ENCODE data around the gene PSRC1. TPM values are rescaled to one million over a fixed set of nuclear protein-coding genes. Genes with fewer than 3 reads are reported as not detected.

PSRC1 gene
- total RNA-seq, 5 donors from 2014 or later (not counting 1 experiment from before 2014, with no cell fraction given) = 0.35 to 1.6 (median 0.72) TPM

- ChIA-PET POLR2A (interaction anchor here (0.6 kb wide), 2 partner anchors 233 to 563 kb away, joined by 3 to 9 read pairs; no protein-coding TSS in a partner anchor), CTCF (no interaction called here)
- DNase-seq = peak in 2 of 35 experiments; percentile 16 to 21
Observed at GRCh38 chr1:109249654-109250401, 33.1 kb downstream of the PSRC1 start.

GRCh38 chr1:109248797-109249629, 33.9 kb downstream of the PSRC1 start, which contains the start of gene CELSR2:
Gene CELSR2 (plus strand): TSS chr1:109249539. CDS start chr1:109250080, 541 bp downstream.
- H3K4me1 Mint-ChIP-seq = peaks cover 4 to 17% (median 5%) of the 10 kb centered on the region in 3 donors
- H3K36me3 ChIP-seq (ENCODE audit: control insufficient read depth in 2 of 2, extremely low read depth in 1 of 2, insufficient read depth in 1 of 2, low read length in 1 of 2) = no peaks in the 10 kb centered on the region
- H3K27ac ChIP-seq (ENCODE audit: low read length) = no peak within 1 kb of the TSS
- H3K9me3 Mint-ChIP-seq = no peaks in the 10 kb centered on the region
- DNase-seq (peak in 34 of 35 experiments; percentile 24 to 79 (median 51)), ATAC-seq (replicated peaks in 1 of 4) (peak; percentile 93 to 98 (median 94))
- H3K27me3 Mint-ChIP-seq = peaks cover 6 to 7% of the 10 kb centered on the region in 2 donors
- no peaks in the 10 kb centered on the region for H3K36me3 Mint-ChIP-seq
- ChIA-PET CTCF (no interaction called here), POLR2A (interaction anchor here in 1 of 2 donors (0.6 kb wide), 1 partner anchor 233 kb away, joined by 9 read pairs; no protein-coding TSS in a partner anchor)
- H3K27me3 ChIP-seq (replicated peaks in 1 of 2; ENCODE audit: control insufficient read depth in 2 of 2, extremely low read depth in 1 of 2, insufficient read depth in 2 of 2, low read length in 1 of 2) = peaks cover 0 to 45% of the 10 kb centered on the region in 2 experiments
- H3K4me3 ChIP-seq (ENCODE audit: control insufficient read depth in 1 of 2, extremely low read depth in 1 of 2, low read length in 1 of 2) = peak within 1 kb of the TSS; percentile 42 to 60
- no peak within 1 kb of the TSS for H3K27ac Mint-ChIP-seq
- 5% methylated on average over 43 of the region's 49 CpGs for WGBS (ENCODE audit: insufficient coverage)
- peaks cover 0 to 33% of the 10 kb centered on the region in 2 experiments for H3K4me1 ChIP-seq (ENCODE audit: control insufficient read depth in 1 of 2, extremely low read depth in 1 of 2, insufficient read depth in 2 of 2, low read length in 2 of 2)
- H3K9me3 ChIP-seq = no peaks in the 10 kb centered on the region
- H3K4me3 Mint-ChIP-seq = peak within 1 kb of the TSS; percentile 62 to 74 (median 67)

More at GRCh38 chr1:109249654-109250401, 33.1 kb downstream of the PSRC1 start:
- no peak overlapping the region for H3K27ac Mint-ChIP-seq
- peaks cover 5 to 20% (median 7%) of the 10 kb centered on the region in 3 donors for H3K4me1 Mint-ChIP-seq
- Histone ChIP-seq H3K27me3 (replicated peaks in 1 of 2; ENCODE audit: control insufficient read depth in 2 of 2, extremely low read depth in 1 of 2, insufficient read depth in 2 of 2, low read length in 1 of 2) (peaks cover 0 to 42% of the 10 kb centered on the region in 2 experiments), H3K36me3 (ENCODE audit: control insufficient read depth in 2 of 2, extremely low read depth in 1 of 2, insufficient read depth in 1 of 2, low read length in 1 of 2) (no peaks in the 10 kb centered on the region), H3K27ac (ENCODE audit: low read length) (no peak overlapping the region), H3K4me1 (ENCODE audit: control insufficient read depth in 1 of 2, extremely low read depth in 1 of 2, insufficient read depth in 2 of 2, low read length in 2 of 2) (peaks cover 0 to 39% of the 10 kb centered on the region in 2 experiments), H3K4me3 (ENCODE audit: control insufficient read depth in 1 of 2, extremely low read depth in 1 of 2, low read length in 1 of 2) (peak overlapping the region; percentile 24 to 60), H3K9me3 (no peaks in the 10 kb centered on the region)
- WGBS (ENCODE audit: insufficient coverage) = 3% methylated on average over 80 of the region's 80 CpGs
- H3K27me3 Mint-ChIP-seq = peaks cover 0 to 6% of the 10 kb centered on the region in 2 donors
- ATAC-seq (replicated peaks in 1 of 4) = peak in 3 of 4 experiments; percentile 52 to 56 (median 54)
- H3K36me3 Mint-ChIP-seq = no peaks in the 10 kb centered on the region
- H3K9me3 Mint-ChIP-seq = no peaks in the 10 kb centered on the region
- peak overlapping the region; percentile 62 to 74 (median 67) for H3K4me3 Mint-ChIP-seq

GRCh38 chr1:109248444-109248796, 34.5 kb downstream of the PSRC1 start:
- Mint-ChIP-seq H3K9me3 (no peaks in the 10 kb centered on the region), H3K4me1 (peaks cover 4 to 17% (median 5%) of the 10 kb centered on the region in 3 donors), H3K27ac (no peak overlapping the region), H3K4me3 (peak overlapping the region in 1 of 3 donors; percentile 17), H3K27me3 (peaks cover 6 to 7% of the 10 kb centered on the region in 2 donors), H3K36me3 (no peaks in the 10 kb centered on the region)
- Histone ChIP-seq H3K27ac (ENCODE audit: low read length) (no peak overlapping the region), H3K4me3 (ENCODE audit: control insufficient read depth in 1 of 2, extremely low read depth in 1 of 2, low read length in 1 of 2) (no peak overlapping the region), H3K36me3 (ENCODE audit: control insufficient read depth in 2 of 2, extremely low read depth in 1 of 2, insufficient read depth in 1 of 2, low read length in 1 of 2) (no peaks in the 10 kb centered on the region), H3K4me1 (ENCODE audit: control insufficient read depth in 1 of 2, extremely low read depth in 1 of 2, insufficient read depth in 2 of 2, low read length in 2 of 2) (peaks cover 0 to 27% of the 10 kb centered on the region in 2 experiments), H3K27me3 (replicated peaks in 1 of 2; ENCODE audit: control insufficient read depth in 2 of 2, extremely low read depth in 1 of 2, insufficient read depth in 2 of 2, low read length in 1 of 2) (peaks cover 0 to 45% of the 10 kb centered on the region in 2 experiments), H3K9me3 (no peaks in the 10 kb centered on the region)
- no peak for DNase-seq
- CTCF ChIA-PET = no interaction called here
- ATAC-seq (replicated peaks in 1 of 4) = no peak
- POLR2A ChIA-PET = no interaction called here
- WGBS (ENCODE audit: insufficient coverage) = 100% methylated on average over 3 of the region's 7 CpGs

GRCh38 chr1:109247401-109248365, 35.3 kb downstream of the PSRC1 start:
- no peaks in the 10 kb centered on the region for H3K36me3 ChIP-seq (ENCODE audit: control insufficient read depth in 2 of 2, extremely low read depth in 1 of 2, insufficient read depth in 1 of 2, low read length in 1 of 2)
- Mint-ChIP-seq H3K4me1 (peaks cover 4 to 20% (median 8%) of the 10 kb centered on the region in 3 donors), H3K27ac (no peak overlapping the region), H3K36me3 (no peaks in the 10 kb centered on the region), H3K27me3 (peaks cover 6 to 7% of the 10 kb centered on the region in 2 donors), H3K4me3 (no peak overlapping the region), H3K9me3 (no peaks in the 10 kb centered on the region)
- WGBS (ENCODE audit: insufficient coverage) = no CpG with 5 or more reads among the region's 8 CpGs
- no peak overlapping the region for H3K27ac ChIP-seq (ENCODE audit: low read length)
- DNase-seq (no peak), ATAC-seq (replicated peaks in 1 of 4) (no peak)
- H3K27me3 ChIP-seq (replicated peaks in 1 of 2; ENCODE audit: control insufficient read depth in 2 of 2, extremely low read depth in 1 of 2, insufficient read depth in 2 of 2, low read length in 1 of 2) = peaks cover 0 to 51% of the 10 kb centered on the region in 2 experiments
- no peaks in the 10 kb centered on the region for H3K9me3 ChIP-seq
- peaks cover 0 to 22% of the 10 kb centered on the region in 2 experiments for H3K4me1 ChIP-seq (ENCODE audit: control insufficient read depth in 1 of 2, extremely low read depth in 1 of 2, insufficient read depth in 2 of 2, low read length in 2 of 2)
- H3K4me3 ChIP-seq (ENCODE audit: control insufficient read depth in 1 of 2, extremely low read depth in 1 of 2, low read length in 1 of 2) = no peak overlapping the region
- ChIA-PET POLR2A (no interaction called here), CTCF (interaction anchor here in 1 of 2 donors (1.1 kb wide), 1 partner anchor 285 kb away, joined by 3 read pairs; no protein-coding TSS in a partner anchor)

GRCh38 chr1:109246141-109246551, 36.8 kb downstream of the PSRC1 start:
- ChIA-PET CTCF (interaction anchor here (0.6 to 0.7 kb wide), 2 partner anchors 391 to 622 kb away, joined by 4 to 8 read pairs; no protein-coding TSS in a partner anchor), POLR2A (no interaction called here)

More at GRCh38 chr1:109246141-109246551, 36.8 kb downstream of the PSRC1 start:
- ATAC-seq (replicated peaks in 1 of 4) (no peak), DNase-seq (no peak)
- Histone ChIP-seq H3K27ac (ENCODE audit: low read length) (no peak overlapping the region), H3K4me1 (ENCODE audit: control insufficient read depth in 1 of 2, extremely low read depth in 1 of 2, insufficient read depth in 2 of 2, low read length in 2 of 2) (peaks cover 0 to 35% of the 10 kb centered on the region in 2 experiments), H3K36me3 (ENCODE audit: control insufficient read depth in 2 of 2, extremely low read depth in 1 of 2, insufficient read depth in 1 of 2, low read length in 1 of 2) (no peaks in the 10 kb centered on the region), H3K4me3 (ENCODE audit: control insufficient read depth in 1 of 2, extremely low read depth in 1 of 2, low read length in 1 of 2) (no peak overlapping the region), H3K27me3 (replicated peaks in 1 of 2; ENCODE audit: control insufficient read depth in 2 of 2, extremely low read depth in 1 of 2, insufficient read depth in 2 of 2, low read length in 1 of 2) (peaks cover 0 to 59% of the 10 kb centered on the region in 2 experiments), H3K9me3 (no peaks in the 10 kb centered on the region)
- H3K4me1 Mint-ChIP-seq = peaks cover 19 to 23% (median 23%) of the 10 kb centered on the region in 3 donors
- H3K9me3 Mint-ChIP-seq = no peaks in the 10 kb centered on the region
- peaks cover 6 to 7% of the 10 kb centered on the region in 2 donors for H3K27me3 Mint-ChIP-seq
- 83% methylated on average over 4 of the region's 7 CpGs for WGBS (ENCODE audit: insufficient coverage)
- H3K4me3 Mint-ChIP-seq = no peak overlapping the region
- no peaks in the 10 kb centered on the region for H3K36me3 Mint-ChIP-seq
- H3K27ac Mint-ChIP-seq = no peak overlapping the region

Data from T-cell (primary cell).